ENCODE measurements around the gene ROGDI. TPM values are rescaled to one million over a fixed set of nuclear protein-coding genes. Genes with fewer than 3 reads are reported as not detected.

The ROGDI gene
- total RNA-seq, 1 donor from 2014 or later = 39.3 TPM

- Mint-ChIP-seq H3K4me1 (ENCODE audit: unreplicated experiment) (peaks cover 1% of the 10 kb centered on the region), H3K27me3 (no peaks in the 10 kb centered on the region), H3K9me3 (no peaks in the 10 kb centered on the region), H3K36me3 (no peaks in the 10 kb centered on the region), H3K27ac (no peak within 1 kb of the TSS), H3K4me3 (no peak within 1 kb of the TSS)
- no peak for DNase-seq (ENCODE audit: extremely low spot score, unreplicated experiment)
- TF ChIP-seq CTCF (conservative IDR thresholded peaks at IDR 0.05) = no peak
Measured at GRCh38 chr16:4795181-4795827, 7.1 kb downstream of the ROGDI start, which contains the start of gene SMIM22. Gene SMIM22, plus strand, starts transcription at chr16:4795369. Its CDS starts 366 bp downstream, at chr16:4795735.

GRCh38 chr16:4792951-4793513 lies 9.4 kb downstream of the ROGDI start:
- DNase-seq (ENCODE audit: extremely low spot score, unreplicated experiment) = no peak
- TF ChIP-seq CTCF (conservative IDR thresholded peaks at IDR 0.05) = no peak
- Mint-ChIP-seq H3K9me3 (no peaks in the 10 kb centered on the region), H3K27ac (no peak overlapping the region), H3K36me3 (no peaks in the 10 kb centered on the region), H3K27me3 (no peaks in the 10 kb centered on the region), H3K4me3 (no peak overlapping the region), H3K4me1 (ENCODE audit: unreplicated experiment) (no peaks in the 10 kb centered on the region)

GRCh38 chr16:4790871-4791270 lies 11.6 kb downstream of the ROGDI start:
- H3K36me3 Mint-ChIP-seq = no peaks in the 10 kb centered on the region
- peak overlapping the region; percentile 16 for H3K27ac Mint-ChIP-seq
- TF ChIP-seq CTCF (conservative IDR thresholded peaks at IDR 0.05) = no peak
- no peaks in the 10 kb centered on the region for H3K9me3 Mint-ChIP-seq
- H3K4me1 Mint-ChIP-seq (ENCODE audit: unreplicated experiment) = no peaks in the 10 kb centered on the region
- DNase-seq (ENCODE audit: extremely low spot score, unreplicated experiment) = no peak
- no peak overlapping the region for H3K4me3 Mint-ChIP-seq
- no peaks in the 10 kb centered on the region for H3K27me3 Mint-ChIP-seq

- Mint-ChIP-seq H3K9me3 (no peaks in the 10 kb centered on the region), H3K36me3 (no peaks in the 10 kb centered on the region)
Measured at GRCh38 chr16:4790261-4790660, 12.2 kb downstream of the ROGDI start.

GRCh38 chr16:4788910-4789309 lies 13.5 kb downstream of the ROGDI start:
- Mint-ChIP-seq H3K9me3 (no peaks in the 10 kb centered on the region), H3K4me1 (ENCODE audit: unreplicated experiment) (no peaks in the 10 kb centered on the region), H3K27me3 (no peaks in the 10 kb centered on the region), H3K27ac (peak overlapping the region; percentile 64), H3K4me3 (no peak overlapping the region), H3K36me3 (no peaks in the 10 kb centered on the region)
- DNase-seq (ENCODE audit: extremely low spot score, unreplicated experiment) = no peak
- TF ChIP-seq CTCF (conservative IDR thresholded peaks at IDR 0.05) = no peak

More at GRCh38 chr16:4790261-4790660, 12.2 kb downstream of the ROGDI start:
- H3K4me1 Mint-ChIP-seq (ENCODE audit: unreplicated experiment) = no peaks in the 10 kb centered on the region
- no peak for DNase-seq (ENCODE audit: extremely low spot score, unreplicated experiment)
- no peak for TF ChIP-seq CTCF (conservative IDR thresholded peaks at IDR 0.05)
- no peak overlapping the region for H3K27ac Mint-ChIP-seq
- no peak overlapping the region for H3K4me3 Mint-ChIP-seq
- H3K27me3 Mint-ChIP-seq = no peaks in the 10 kb centered on the region

All from type B pancreatic cell (in vitro differentiated cells).